AG10803 (cell line): ENCODE data around the gene CDS1.
A peak's percentile ranks its signal among the peaks of the same experiment; 100 is the strongest.

Experiments
- DNase-seq: peaks from one replicate; pipeline ENCODE4 v3.0.0; 2010; ENCODE audit warnings: low read depth
- H3K4me3 ChIP-seq: 2 replicates; pipeline ENCODE4 v1.5.1; 2011; ENCODE audit warnings: mild to moderate bottlenecking, low read length, control low read depth
- TF ChIP-seq, protein P1 (sequence below): conservative IDR thresholded peaks from 2 replicates; pipeline ENCODE4 v1.5.1; 2011; ENCODE audit warnings: mild to moderate bottlenecking, low read length, control low read depth, inconsistent platforms

CDS1 gene

DNA sequence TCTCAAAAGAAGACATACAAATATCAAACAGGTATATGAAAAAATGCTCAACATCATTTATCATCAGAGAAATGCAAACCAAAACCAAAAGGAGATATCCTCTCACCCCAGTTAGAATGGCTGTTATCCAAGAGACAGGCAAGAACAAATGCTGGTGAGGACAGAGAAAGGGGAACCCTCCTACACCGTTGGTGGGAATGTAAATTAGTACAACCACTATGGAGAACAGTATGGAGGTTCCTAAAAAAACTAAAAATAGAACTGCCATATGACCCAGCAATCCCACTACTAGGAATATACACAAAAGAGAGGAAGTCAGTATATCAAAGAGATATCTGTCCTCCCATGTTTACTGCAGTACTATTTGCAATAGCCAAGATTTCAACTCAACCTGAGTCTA is 83.5 kb downstream of the CDS1 start:
- no peak for DNase-seq
- no peak overlapping the region for H3K4me3 ChIP-seq
- TF ChIP-seq, protein P1, sequence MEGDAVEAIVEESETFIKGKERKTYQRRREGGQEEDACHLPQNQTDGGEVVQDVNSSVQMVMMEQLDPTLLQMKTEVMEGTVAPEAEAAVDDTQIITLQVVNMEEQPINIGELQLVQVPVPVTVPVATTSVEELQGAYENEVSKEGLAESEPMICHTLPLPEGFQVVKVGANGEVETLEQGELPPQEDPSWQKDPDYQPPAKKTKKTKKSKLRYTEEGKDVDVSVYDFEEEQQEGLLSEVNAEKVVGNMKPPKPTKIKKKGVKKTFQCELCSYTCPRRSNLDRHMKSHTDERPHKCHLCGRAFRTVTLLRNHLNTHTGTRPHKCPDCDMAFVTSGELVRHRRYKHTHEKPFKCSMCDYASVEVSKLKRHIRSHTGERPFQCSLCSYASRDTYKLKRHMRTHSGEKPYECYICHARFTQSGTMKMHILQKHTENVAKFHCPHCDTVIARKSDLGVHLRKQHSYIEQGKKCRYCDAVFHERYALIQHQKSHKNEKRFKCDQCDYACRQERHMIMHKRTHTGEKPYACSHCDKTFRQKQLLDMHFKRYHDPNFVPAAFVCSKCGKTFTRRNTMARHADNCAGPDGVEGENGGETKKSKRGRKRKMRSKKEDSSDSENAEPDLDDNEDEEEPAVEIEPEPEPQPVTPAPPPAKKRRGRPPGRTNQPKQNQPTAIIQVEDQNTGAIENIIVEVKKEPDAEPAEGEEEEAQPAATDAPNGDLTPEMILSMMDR, result no peak

DNA sequence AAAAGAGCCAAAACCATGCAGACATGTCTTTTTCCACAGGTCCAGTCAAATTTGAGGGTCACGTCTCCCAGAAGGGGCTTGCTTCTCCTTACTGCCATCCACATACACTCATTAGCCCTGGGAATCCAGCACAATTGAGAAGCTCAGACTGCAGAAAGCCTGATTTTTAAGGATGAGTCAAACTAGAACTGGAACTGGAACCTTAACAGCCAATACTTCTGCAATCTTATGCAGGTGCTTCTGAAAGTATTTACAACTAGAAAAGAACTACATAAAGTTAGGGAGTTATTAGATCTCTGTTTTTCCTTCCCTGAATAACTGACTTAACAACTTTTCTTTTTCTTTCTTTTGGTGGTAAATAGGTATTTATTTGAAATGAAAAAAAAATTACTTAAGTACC is 86.3 kb downstream of the CDS1 start:
- no peak for DNase-seq
- TF ChIP-seq, protein P1, result no peak
- no peak overlapping the region for H3K4me3 ChIP-seq

DNA sequence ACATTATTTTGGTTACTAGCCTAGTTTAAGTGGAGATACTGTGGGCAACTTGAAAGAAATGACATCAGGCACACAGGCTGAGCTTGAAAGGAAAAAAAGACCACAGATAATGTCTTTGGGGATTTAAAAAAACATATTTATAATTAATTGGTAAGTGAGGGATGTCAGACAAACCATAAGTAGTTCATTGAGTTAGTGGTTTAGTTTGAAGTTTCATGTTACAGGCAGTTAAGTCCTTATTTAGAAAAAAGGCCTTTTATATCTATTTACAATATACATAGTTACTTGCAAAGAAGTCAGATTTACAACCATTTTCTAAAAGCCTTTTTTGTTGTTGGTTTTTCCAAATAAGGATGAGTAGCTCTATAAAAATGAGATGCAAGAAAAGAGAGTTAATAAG is 89.2 kb downstream of the CDS1 start:
- TF ChIP-seq, protein P1, result no peak
- DNase-seq, result no peak
- H3K4me3 ChIP-seq, result no peak overlapping the region

DNA sequence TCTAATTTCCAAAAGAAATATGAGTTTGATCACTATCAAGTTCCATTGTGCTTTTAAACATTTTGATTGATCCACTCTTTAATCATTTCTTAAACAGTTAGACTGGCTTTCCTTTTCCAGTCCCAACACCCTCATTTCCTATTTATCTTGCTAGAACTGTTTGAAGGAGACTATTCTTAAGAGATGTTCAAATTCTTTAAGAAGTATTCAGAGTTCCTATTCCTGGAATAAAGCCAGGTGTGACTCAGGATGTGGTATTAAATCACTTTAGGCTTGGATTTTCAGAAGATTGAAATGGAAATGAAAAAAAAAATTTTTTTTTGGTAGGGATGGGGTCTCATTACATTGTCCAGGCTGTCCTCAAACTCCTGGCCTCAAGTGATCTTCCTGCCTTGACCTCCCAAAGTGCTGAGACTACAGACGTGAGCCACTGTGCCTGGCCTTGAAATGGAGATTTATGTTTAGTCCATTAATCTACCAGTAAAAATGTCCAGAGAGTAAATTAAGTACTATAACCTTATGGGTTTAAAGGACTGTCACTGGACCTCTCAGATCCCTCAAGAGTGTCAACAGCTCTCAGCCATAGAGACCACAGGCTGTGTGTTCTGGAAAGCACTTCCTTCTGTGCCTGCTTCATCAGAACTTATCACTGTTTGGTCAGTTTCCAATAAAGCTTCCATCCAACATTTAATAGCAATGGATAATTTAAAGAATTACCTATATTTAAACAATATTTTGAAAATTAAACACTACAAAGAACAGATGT is 90.7 kb downstream of the CDS1 start:
- H3K4me3 ChIP-seq, result no peak overlapping the region
- DNase-seq, result peak; percentile 82
- TF ChIP-seq, protein P1, result no peak

DNA sequence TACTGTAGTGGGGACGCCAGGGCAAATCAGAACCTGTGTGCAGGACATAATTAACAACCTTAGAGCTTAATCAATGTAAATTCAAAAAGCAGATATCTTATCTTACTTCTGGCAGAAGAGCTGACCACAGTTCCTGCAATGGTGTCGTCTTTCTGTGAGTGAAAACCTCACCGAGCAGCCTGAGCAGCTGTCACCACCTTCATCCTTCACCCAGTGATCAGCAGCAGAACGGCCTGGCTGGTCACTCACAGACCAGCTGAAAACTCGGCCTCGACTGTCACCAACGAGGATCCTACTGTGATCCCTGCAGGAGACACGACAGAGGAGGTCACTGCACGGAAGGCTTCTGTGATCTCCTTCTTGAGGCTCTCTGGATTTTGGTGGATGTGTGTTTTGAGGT is 94.2 kb downstream of the CDS1 start:
- H3K4me3 ChIP-seq, result no peak overlapping the region
- no peak for DNase-seq
- TF ChIP-seq, protein P1, result no peak

DNA sequence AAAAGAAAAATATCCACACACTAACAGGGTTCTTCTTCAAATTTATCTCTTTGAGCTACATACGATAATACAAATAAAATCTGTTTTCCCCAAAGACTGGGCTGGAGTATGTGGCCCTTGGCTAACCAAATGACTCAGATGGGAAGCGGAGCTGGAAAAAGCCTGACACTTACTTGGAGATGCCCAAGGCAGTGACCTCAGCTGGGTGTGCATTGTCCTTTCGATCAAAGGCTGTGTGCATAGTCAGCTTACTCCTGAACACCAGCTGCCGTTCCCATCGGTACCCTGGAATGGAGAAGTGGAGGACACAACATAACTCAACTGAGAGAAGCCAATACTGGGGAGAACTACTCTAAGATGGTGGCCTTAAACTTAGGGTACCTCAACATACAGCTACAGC is 95.1 kb downstream of the CDS1 start:
- TF ChIP-seq, protein P1, result no peak
- no peak overlapping the region for H3K4me3 ChIP-seq
- DNase-seq, result no peak

DNA sequence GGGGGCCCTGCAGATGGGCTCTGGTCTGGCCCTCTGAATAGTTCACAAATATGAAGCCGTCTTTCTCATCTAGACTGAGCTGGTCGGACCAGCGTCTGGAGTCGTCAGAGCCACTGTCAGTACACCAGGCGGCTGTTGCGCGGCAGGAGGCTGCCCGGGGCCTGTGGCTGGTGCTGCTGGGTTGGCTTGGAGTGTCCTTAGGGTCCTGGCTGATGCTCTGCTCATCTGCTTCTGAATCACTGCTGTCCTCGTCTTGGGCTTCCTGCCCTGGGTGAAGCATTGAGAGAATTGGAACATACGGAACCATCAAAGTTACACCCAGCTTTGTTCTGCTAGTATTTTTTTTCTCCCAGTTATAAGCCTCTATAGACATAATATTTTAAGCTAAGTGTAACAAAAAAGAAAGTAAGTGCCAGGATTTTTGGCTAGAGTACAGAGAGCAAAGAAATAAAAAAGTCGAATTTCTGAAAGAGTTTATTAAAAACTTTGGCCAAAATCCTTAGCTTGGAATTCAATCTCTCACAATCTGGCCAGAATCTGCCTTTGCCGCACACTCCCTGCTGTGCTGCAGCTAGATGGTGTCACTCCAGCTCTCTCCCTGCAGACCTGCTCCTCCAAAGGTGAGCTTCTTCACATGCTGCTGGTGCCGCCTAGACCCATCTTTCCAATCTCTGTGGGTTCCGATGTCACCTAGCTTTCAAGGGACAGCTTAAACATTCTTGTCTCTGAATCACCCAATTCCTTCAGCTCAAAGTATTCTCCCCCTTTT is 96.2 kb downstream of the CDS1 start:
- TF ChIP-seq, protein P1, result no peak
- H3K4me3 ChIP-seq, result no peak overlapping the region
- no peak for DNase-seq
